GM12875 (cell line): ENCODE results near the gene ASB13.

Experiments
- H3K4me3 ChIP-seq: one replicate; pipeline ENCODE4 v1.5.1; 2011; ENCODE audit warnings: low read depth, low read length, control low read depth
- TF ChIP-seq, protein P1 (sequence below): IDR thresholded peaks from 2 replicates; pipeline ENCODE4 v1.5.1; 2011; ENCODE audit warnings: low read depth, mild to moderate bottlenecking, control low read depth, inconsistent platforms, low read length, moderate library complexity, borderline replicate concordance; ENCODE audit not compliant: insufficient read depth

The ASB13 gene

DNA sequence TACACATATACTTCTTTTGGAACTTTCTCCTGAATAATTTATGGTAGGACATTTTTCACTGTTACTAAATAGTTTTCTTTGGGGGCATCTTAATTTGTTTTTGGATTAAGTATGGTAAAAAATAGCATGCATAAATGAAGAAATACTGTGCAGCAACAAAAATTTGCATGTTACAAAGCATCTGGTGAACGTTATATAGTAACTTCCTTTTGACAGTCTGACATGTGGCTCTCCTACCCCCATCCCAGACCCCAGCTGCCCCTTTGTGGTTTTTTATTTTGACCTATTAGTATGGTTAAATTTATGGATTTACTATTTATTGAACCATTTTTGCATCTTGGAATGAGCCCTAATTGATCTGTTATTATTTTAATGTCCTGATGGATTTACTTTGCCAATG, 28.2 kb upstream of the ASB13 start:
- TF ChIP-seq, protein P1, sequence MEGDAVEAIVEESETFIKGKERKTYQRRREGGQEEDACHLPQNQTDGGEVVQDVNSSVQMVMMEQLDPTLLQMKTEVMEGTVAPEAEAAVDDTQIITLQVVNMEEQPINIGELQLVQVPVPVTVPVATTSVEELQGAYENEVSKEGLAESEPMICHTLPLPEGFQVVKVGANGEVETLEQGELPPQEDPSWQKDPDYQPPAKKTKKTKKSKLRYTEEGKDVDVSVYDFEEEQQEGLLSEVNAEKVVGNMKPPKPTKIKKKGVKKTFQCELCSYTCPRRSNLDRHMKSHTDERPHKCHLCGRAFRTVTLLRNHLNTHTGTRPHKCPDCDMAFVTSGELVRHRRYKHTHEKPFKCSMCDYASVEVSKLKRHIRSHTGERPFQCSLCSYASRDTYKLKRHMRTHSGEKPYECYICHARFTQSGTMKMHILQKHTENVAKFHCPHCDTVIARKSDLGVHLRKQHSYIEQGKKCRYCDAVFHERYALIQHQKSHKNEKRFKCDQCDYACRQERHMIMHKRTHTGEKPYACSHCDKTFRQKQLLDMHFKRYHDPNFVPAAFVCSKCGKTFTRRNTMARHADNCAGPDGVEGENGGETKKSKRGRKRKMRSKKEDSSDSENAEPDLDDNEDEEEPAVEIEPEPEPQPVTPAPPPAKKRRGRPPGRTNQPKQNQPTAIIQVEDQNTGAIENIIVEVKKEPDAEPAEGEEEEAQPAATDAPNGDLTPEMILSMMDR = no peak
- no peak overlapping the region for H3K4me3 ChIP-seq

DNA sequence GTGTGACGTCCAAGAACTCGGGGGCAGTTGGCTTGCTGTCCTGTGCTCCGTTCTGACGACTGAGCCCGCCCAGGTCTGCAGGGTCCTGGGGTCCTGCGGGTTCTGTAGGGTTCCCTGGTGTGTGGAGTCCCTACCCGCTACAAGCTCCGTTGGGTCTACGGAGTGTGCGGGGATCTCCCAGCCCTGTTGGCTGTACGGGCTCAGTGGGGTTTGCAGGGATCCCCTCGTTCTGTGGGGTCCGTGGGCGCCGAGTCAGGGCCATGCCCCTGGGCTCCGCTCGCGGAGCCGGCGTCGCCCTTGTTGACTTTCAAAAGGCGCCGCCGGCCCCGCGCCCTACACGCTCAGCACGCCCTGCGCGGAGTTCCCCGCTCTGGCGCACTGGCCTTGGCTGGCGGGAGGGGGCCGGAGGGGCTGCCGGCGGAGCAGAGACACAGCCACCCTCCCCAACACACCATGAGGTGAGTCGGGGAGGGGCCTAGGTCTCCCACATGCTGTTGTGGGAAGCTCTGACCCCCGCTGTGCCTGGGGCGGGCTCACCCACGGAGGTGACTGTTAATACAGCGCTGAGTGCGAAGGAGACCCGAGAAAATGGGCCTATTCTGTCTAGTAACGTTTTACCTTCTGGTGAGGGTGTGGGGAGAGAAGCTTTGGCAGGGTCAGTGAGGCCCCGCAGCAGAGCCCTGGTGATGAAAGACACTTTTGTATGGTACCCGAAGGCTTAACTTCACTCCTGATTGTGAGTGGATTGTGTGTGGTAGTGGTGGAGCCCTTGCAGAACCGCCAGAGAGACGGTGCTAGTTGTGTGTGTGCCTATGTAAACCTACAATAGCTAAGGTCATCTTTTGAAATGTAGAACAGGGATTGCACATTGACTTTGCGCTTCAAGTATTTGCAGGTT, 26.3 kb upstream of the ASB13 start:
- H3K4me3 ChIP-seq = peak overlapping the region; percentile 60
- TF ChIP-seq, protein P1 = no peak

DNA sequence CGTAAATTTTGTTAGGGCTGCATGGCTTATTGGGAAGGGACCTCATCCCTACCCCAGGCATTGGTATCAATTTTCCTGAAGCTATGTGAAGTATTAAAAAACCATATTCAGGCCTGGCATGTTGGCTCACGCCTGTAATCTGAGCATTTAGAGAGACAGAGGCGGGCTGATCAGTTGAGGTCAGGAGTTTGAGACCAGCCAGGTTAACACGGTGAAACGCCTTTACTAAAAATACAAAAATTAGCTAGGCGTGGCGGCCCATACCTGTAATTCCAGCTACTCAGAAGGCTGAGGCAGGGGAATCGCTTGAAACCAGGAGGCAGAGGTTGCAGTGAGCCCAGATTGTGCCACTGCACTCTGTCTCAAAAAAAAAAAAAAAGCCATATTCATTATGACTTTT, 25.4 kb upstream of the ASB13 start:
- no peak overlapping the region for H3K4me3 ChIP-seq
- TF ChIP-seq, protein P1 = no peak

DNA sequence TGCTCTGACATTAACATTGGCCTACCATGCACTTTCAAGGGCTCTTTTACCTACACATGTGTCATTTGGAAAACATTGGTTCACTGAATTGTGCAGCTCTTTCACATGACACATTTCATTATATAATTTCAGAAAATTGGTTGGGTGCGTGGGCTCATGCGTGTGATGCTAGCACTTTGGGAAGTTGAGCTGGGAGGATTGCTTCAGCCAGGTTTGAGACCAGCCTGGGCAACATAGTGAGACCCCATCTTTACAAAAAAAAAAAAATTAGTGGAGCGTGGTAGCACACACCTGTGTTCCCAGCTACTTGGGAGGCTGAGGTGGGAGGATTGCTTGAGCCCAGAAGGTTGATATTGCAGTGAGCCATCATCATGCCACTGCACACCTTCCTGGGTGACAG, 22.2 kb upstream of the ASB13 start:
- H3K4me3 ChIP-seq = no peak overlapping the region
- TF ChIP-seq, protein P1 = no peak

DNA sequence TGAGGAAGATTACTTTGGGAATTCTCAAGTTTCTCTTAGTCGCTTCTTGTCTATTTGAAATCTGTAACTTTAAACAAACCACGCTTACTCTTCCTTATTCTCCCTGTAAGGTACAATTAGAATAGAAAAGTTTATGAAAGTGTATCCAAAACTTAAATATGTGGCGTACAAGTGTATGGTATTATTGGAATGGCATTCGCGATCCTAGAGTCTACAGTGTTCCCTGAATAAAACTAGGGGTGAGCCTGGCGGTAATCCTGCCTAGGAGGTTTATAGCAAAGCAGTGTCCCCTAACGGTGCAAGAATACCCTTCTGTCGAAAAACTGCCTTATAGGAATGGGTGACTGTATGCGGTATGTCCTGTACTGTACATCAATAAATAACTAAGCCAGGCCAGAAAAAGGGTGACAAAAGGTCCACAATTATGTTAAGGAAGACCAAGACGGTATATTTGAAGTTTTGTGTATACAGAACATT, 19.4 kb upstream of the ASB13 start:
- peak overlapping the region; percentile 94 for H3K4me3 ChIP-seq
- TF ChIP-seq, protein P1 = no peak

DNA sequence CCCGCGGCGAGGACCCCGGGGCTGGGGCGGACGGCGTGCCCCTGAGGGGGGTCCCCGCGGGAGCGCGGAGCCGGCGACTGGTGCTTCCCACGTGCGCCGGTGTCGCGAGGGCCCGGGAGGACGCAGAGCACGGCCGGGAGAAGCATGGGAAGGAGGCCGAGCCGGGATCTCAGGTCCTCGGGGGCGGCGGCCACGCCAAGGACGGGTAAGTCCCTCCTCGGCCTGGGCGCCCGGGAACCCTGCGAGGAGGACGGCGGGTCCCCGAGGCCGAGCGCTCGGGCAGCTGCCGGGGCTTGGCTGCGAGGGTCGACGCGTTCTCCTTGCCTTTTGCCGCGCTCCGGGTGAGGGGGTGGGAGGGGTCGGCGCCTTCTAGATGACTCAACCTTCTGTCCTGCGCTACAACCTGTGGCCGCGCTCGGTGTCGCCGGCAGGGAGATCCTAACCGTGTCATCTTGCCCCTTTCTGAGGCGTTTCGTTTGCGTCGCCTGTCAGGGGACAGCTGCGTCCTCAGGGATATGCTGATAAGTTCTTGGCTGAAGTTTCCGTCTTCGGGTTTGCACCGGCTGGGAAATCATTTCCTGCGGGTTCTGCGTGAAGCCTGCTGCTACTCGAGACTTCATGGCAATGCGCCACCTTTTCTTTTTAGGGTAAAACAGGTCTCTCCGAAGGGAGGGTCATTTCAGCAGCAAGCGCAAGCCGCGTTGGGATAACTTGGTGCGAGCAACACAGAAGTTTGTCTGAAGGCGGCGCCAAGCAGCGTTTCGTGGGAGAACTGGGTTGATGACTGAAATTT, 18.8 kb upstream of the ASB13 start:
- TF ChIP-seq, protein P1 = peak; percentile 37; the same call in 1 of the 2 replicates

More for the DNA sequence above, 18.8 kb upstream of the ASB13 start:
- H3K4me3 ChIP-seq = peak overlapping the region; percentile 94
